ES-I3 (cell line): Measurements from ENCODE around the gene OR1L6.

Experiments
- H3K36me3 ChIP-seq: 2 replicates; pipeline ENCODE4 v1.6.1; 2013; ENCODE audit warnings: mild to moderate bottlenecking, low read length, control low read depth, moderate library complexity; ENCODE audit not compliant: insufficient read depth
- H3K4me1 ChIP-seq: 2 replicates; pipeline ENCODE4 v1.6.1; 2013; ENCODE audit warnings: mild to moderate bottlenecking, control low read depth, low read length; ENCODE audit not compliant: insufficient read depth
- H3K9ac ChIP-seq: 2 replicates; pipeline ENCODE4 v1.6.1; 2013; ENCODE audit warnings: low read depth, mild to moderate bottlenecking, low read length, moderate library complexity
- H3K9me3 ChIP-seq: 2 replicates; pipeline ENCODE4 v1.6.1; 2013; ENCODE audit warnings: mild to moderate bottlenecking, low read length, moderate library complexity; ENCODE audit not compliant: control insufficient read depth, insufficient read depth

Gene OR1L6

DNA sequence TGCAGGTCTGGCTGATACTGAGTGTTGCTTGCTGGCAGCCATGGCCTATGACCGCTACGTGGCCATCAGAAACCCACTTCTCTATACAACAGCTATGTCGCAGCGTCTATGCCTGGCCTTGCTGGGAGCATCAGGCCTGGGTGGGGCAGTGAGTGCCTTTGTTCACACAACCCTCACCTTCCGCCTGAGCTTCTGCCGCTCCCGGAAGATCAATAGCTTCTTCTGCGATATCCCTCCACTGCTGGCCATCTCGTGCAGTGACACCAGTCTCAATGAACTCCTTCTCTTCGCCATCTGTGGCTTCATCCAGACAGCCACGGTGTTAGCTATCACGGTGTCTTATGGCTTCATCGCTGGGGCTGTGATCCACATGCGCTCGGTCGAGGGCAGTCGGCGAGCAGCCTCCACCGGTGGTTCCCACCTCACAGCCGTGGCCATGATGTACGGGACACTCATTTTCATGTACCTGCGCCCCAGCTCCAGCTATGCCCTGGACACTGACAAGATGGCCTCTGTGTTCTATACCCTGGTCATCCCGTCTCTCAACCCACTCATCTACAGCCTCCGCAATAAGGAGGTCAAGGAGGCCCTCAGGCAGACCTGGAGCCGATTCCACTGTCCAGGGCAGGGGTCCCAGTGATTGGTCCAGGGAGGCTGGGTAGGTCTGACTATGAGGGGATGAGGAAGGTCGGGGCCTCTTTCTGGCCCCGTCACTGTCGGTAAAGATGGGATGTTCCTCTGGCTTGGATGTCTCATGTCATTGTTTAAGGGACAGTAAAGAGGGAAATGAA lies 47.3 kb downstream of the OR1L6 start:
- Histone ChIP-seq H3K9ac (no peak overlapping the region), H3K4me1 (no peaks in the 10 kb centered on the region), H3K36me3 (no peaks in the 10 kb centered on the region), H3K9me3 (no peaks in the 10 kb centered on the region)

DNA sequence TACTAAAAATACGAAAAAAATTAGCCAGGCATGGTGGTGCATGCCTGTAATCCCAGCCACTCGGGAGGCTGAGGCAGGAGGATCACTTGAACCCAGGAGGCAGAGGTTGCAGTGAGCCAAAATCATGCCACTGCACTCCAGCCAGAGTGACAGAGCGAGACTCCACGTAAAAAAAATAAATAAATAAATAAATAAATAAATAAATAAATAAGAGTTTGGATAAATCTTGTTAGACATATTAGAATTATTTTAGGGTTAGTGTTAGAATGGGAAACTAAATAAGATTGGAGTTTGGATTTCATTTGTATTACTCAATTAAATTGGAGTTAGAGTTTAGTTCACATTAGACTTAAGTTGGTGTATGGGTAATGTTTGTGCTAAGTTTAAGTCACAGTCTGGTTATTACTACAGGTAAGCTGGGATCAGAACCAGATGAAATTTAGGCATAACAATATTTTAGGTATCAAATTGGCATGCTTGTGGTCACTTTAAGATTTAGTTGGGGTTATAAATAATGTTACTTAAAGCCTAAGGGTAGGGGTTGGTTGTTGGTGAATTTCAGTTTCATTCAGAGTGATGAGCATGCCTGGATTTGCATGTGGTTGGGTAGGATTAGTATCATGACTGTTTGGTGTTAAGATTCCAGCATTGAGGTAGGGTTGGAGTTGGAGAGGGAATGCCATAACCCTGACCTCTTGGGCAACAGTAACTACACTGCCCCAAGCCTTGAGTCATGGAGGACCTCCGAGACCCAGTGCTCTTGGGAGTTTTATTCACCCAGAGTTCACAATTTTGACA lies 50.0 kb downstream of the OR1L6 start:
- no peaks in the 10 kb centered on the region for H3K36me3 ChIP-seq

DNA sequence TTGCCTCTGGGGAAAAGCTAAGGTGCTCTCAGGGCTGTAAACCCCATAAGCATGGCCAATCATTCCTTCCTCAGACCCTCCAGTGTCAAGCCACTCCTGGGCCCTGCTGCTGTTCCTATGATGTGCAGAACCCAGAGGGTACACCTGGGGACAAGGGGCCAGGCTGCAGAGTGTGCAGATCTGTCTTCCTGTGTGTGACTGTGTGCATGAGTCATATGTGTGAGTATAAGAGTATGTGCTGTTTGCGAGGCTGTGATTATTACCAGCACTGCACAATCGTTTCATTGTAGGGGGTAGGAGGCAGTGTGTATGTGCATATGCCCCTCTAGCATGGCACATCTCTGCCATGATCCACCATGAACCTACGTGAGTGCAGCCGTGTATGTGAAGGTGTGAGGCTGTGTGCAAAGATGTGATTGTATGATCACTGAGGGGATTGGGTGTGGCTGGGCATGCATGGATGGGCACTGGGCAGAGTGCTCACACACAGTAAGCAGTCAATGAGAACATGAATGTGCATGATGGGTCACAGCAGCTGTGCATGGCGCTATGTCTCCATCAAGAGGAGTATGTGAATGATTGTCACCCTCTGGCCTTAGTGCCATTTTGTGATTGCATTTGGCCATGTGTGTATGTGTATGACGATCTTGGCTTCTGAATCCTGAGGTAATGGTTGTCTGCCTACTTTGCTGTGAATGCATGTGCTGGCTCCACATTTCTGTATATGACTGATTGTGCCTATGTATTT lies 55.4 kb downstream of the OR1L6 start:
- Histone ChIP-seq H3K36me3 (no peaks in the 10 kb centered on the region), H3K4me1 (no peaks in the 10 kb centered on the region), H3K9me3 (no peaks in the 10 kb centered on the region), H3K9ac (no peak overlapping the region)

More for the DNA sequence above, 50.0 kb downstream of the OR1L6 start:
- Histone ChIP-seq H3K9ac (no peak overlapping the region), H3K9me3 (no peaks in the 10 kb centered on the region), H3K4me1 (no peaks in the 10 kb centered on the region)
